Smooth muscle cell (in vitro differentiated cells): Measurements from ENCODE around the gene AIG1. TPM values are rescaled to one million over a fixed set of nuclear protein-coding genes. Genes with fewer than 3 reads are reported as not detected.

Experiments
- DNase-seq: peaks from one replicate; lab custom pipeline; 2025; ENCODE audit not compliant: unreplicated experiment; lab: John Stamatoyannopoulos, UW
- H2AFZ ChIP-seq: fragments of 200-600 bp; sonication (generic); 2 replicates; pipeline ENCODE4 v1.6.0; 2016; ENCODE audit warnings: antibody characterized with exemption, low read depth, mild to moderate bottlenecking
- H3F3A ChIP-seq: fragments of 200-600 bp; sonication (generic); 2 replicates; pipeline ENCODE4 v1.6.0; 2017; ENCODE audit warnings: antibody characterized with exemption, low read depth
- H3K27ac ChIP-seq: fragments of 200-600 bp; sonication (generic); 2 replicates; pipeline ENCODE4 v1.5.1; 2016; ENCODE audit warnings: low read depth, mild to moderate bottlenecking
- H3K27me3 ChIP-seq: fragments of 200-600 bp; sonication (generic); 2 replicates; pipeline ENCODE4 v1.6.1; 2016; ENCODE audit warnings: low read depth, mild to moderate bottlenecking
- H3K36me3 ChIP-seq: fragments of 200-600 bp; sonication (generic); 2 replicates; pipeline ENCODE4 v1.5.1; 2016; ENCODE audit warnings: low read depth
- H3K4me1 ChIP-seq: fragments of 200-600 bp; sonication (generic); 2 replicates; pipeline ENCODE4 v1.5.1; 2016; ENCODE audit warnings: low read depth
- H3K4me2 ChIP-seq: fragments of 200-600 bp; sonication (generic); 2 replicates; pipeline ENCODE4 v1.6.0; 2016; ENCODE audit warnings: mild to moderate bottlenecking
- H3K4me3 ChIP-seq: fragments of 200-600 bp; sonication (generic); 2 replicates; pipeline ENCODE4 v1.5.1; 2016; ENCODE audit warnings: mild to moderate bottlenecking
- H3K79me2 ChIP-seq: fragments of 200-600 bp; sonication (generic); 2 replicates; pipeline ENCODE4 v1.6.0; 2016; ENCODE audit warnings: low read depth, mild to moderate bottlenecking
- H3K9ac ChIP-seq: fragments of 200-600 bp; sonication (generic); 2 replicates; pipeline ENCODE4 v1.6.0; 2016; ENCODE audit warnings: low read depth
- H3K9me3 ChIP-seq: fragments of 200-600 bp; sonication (generic); replicated peaks from 2 replicates; pipeline ENCODE4 v1.5.1; 2016; ENCODE audit warnings: low read depth
- H4K20me1 ChIP-seq: fragments of 200-600 bp; sonication (generic); 2 replicates; pipeline ENCODE4 v1.6.0; 2016; ENCODE audit warnings: low read depth
- CTCF ChIP-seq: fragments of 200-600 bp; sonication (generic); IDR thresholded peaks from 2 replicates; pipeline ENCODE4 v1.5.1; 2017; ENCODE audit warnings: borderline replicate concordance, mild to moderate bottlenecking, antibody characterized with exemption; ENCODE audit not compliant: insufficient read depth, poor library complexity, severe bottlenecking
- WGBS: methylation state at CpG from one replicate; pipeline ENCODE4 v1.1.7; 2016; ENCODE audit warnings: low lambda C conversion rate; 5-methylcytosine and 5-hydroxymethylcytosine counted together
- polyA plus RNA-seq: library from polyadenylated mRNA; unstranded; fragments of >200 nt; fragmentation: Nextera tagmentation; extraction: Ambion mirVana; gene quantifications from 2 replicates; pipeline ENCODE4 v1.2.1, GENCODE V29; 2016
- total RNA-seq: library from RNA; depleted of rRNA; stranded (reverse); fragments of >200 nt; gene quantifications from 2 replicates; pipeline ENCODE4 v1.2.3, GENCODE V29; 2014

Gene AIG1
- total and polyA plus RNA-seq, 2 experiments from 2014 or later: 9.1 to 25.9 TPM

DNA sequence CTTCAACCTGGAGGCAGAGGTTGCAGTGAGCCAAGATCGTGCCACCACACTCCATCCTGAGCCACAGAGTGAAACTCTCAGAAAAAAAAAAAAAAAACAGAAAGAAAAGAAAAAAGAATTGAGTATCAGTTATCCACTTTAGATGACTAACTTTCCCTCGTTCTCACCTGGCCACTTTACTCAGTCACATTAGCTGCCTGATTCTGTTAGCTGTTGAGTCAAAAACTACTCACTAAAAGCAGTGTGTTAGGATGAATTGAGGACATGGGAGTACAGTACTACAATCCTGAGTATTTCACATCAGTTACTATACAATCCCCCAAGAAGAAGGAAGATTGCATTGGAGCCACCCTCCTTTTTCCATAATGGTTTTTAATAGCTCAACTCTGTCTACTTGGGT, 275.2 kb downstream of the AIG1 start:
- no peak overlapping the region for H3K9ac ChIP-seq
- no peaks in the 10 kb centered on the region for H3K9me3 ChIP-seq
- WGBS: 86% methylated on average over 2 of the region's 2 CpGs
- no peaks in the 10 kb centered on the region for H3F3A ChIP-seq
- no peak overlapping the region for H3K4me3 ChIP-seq
- DNase-seq: no peak
- no peaks in the 10 kb centered on the region for H3K36me3 ChIP-seq
- H4K20me1 ChIP-seq: no peaks in the 10 kb centered on the region
- no peak overlapping the region for H3K4me2 ChIP-seq
- no peak overlapping the region for H3K27ac ChIP-seq
- no peaks in the 10 kb centered on the region for H3K27me3 ChIP-seq
- H3K4me1 ChIP-seq: no peaks in the 10 kb centered on the region
- no peak overlapping the region for H2AFZ ChIP-seq
- H3K79me2 ChIP-seq: no peaks in the 10 kb centered on the region
- TF ChIP-seq CTCF: no peak

GRCh38 chr6:143336446-143337152, 275.9 kb downstream of the AIG1 start:
- H3K4me1 ChIP-seq: no peaks in the 10 kb centered on the region

GRCh38 chr6:143337201-143337949, 276.7 kb downstream of the AIG1 start:
- TF ChIP-seq CTCF: peak; percentile 46
- H3K27ac ChIP-seq: no peak overlapping the region
- H3K9ac ChIP-seq: no peak overlapping the region
- H3K4me3 ChIP-seq: no peak overlapping the region
- WGBS: 77% methylated on average over 17 of the region's 17 CpGs
- H4K20me1 ChIP-seq: no peaks in the 10 kb centered on the region
- DNase-seq: peak; percentile 1
- no peaks in the 10 kb centered on the region for H3K9me3 ChIP-seq
- H2AFZ ChIP-seq: no peak overlapping the region
- no peaks in the 10 kb centered on the region for H3F3A ChIP-seq
- H3K4me2 ChIP-seq: no peak overlapping the region
- H3K27me3 ChIP-seq: no peaks in the 10 kb centered on the region
- H3K4me1 ChIP-seq: no peaks in the 10 kb centered on the region
- no peaks in the 10 kb centered on the region for H3K36me3 ChIP-seq
- no peaks in the 10 kb centered on the region for H3K79me2 ChIP-seq

More at GRCh38 chr6:143336446-143337152, 275.9 kb downstream of the AIG1 start:
- H3K79me2 ChIP-seq: no peaks in the 10 kb centered on the region
- H3K36me3 ChIP-seq: no peaks in the 10 kb centered on the region
- H3K27me3 ChIP-seq: no peaks in the 10 kb centered on the region
- no peak overlapping the region for H3K4me3 ChIP-seq
- no peak overlapping the region for H2AFZ ChIP-seq
- H3K9ac ChIP-seq: no peak overlapping the region
- WGBS: 73% methylated on average over 4 of the region's 4 CpGs
- no peaks in the 10 kb centered on the region for H3F3A ChIP-seq
- no peak for TF ChIP-seq CTCF
- H3K27ac ChIP-seq: no peak overlapping the region
- no peaks in the 10 kb centered on the region for H4K20me1 ChIP-seq
- H3K4me2 ChIP-seq: no peak overlapping the region
- no peaks in the 10 kb centered on the region for H3K9me3 ChIP-seq
- no peak for DNase-seq
